ENCODE measurements around the gene HLCS. TPM values are rescaled to one million over a fixed set of nuclear protein-coding genes. Genes with fewer than 3 reads are reported as not detected.

Gene HLCS
- total RNA-seq, 4 donors from 2014 or later, result 20.0 to 75.4 (median 32.8) TPM

- H3K27ac ChIP-seq, result no peak overlapping the region
- no peak overlapping the region for H3K4me3 ChIP-seq
- TF ChIP-seq POLR2AphosphoS5 (IDR thresholded peaks at IDR 0.05) (no peak), POLR2A (IDR thresholded peaks at IDR 0.05) (no peak), EP300 (IDR thresholded peaks at IDR 0.05; ENCODE audit: low read depth) (no peak), CTCF (IDR thresholded peaks at IDR 0.05) (no peak)
- peaks cover 0 to 11% (median 3%) of the 10 kb centered on the region in 4 donors for H3K4me1 ChIP-seq
- intact Hi-C loops (cut with DNase I; ENCODE audit: low total_unique reads) (no loop called here), in situ Hi-C loops (cut with MboI; ENCODE audit: low pct_ligation_motif_present in 1 of 4, low pct_unique_long_range_greater_than_20kb in 1 of 4, low sequenced_read_pairs in 3 of 4) (no loop called here)
- no peaks in the 10 kb centered on the region for H3K9me3 ChIP-seq
- no peaks in the 10 kb centered on the region for H3K27me3 ChIP-seq
- WGBS, 2 donors (ENCODE audit: low coverage in 1 of 2), result 95% methylated on average over 14 to 17 of the region's 17 CpGs
- H3K36me3 ChIP-seq, result no peaks in the 10 kb centered on the region
- DNase-seq, result no peak
Observed at GRCh38 chr21:36915014-36915695, 51.3 kb downstream of the HLCS start.

- peaks cover 0 to 11% (median 6%) of the 10 kb centered on the region in 4 donors for H3K4me1 ChIP-seq
- no peak for DNase-seq
- H3K27me3 ChIP-seq, result no peaks in the 10 kb centered on the region
- H3K27ac ChIP-seq, result no peak overlapping the region
- intact Hi-C loops (cut with DNase I; ENCODE audit: low total_unique reads) (no loop called here), in situ Hi-C loops (cut with MboI; ENCODE audit: low pct_ligation_motif_present in 1 of 4, low pct_unique_long_range_greater_than_20kb in 1 of 4, low sequenced_read_pairs in 3 of 4) (no loop called here)
- no peak overlapping the region for H3K4me3 ChIP-seq
- TF ChIP-seq EP300 (IDR thresholded peaks at IDR 0.05; ENCODE audit: low read depth) (no peak), POLR2AphosphoS5 (IDR thresholded peaks at IDR 0.05) (no peak), CTCF (IDR thresholded peaks at IDR 0.05) (no peak), POLR2A (IDR thresholded peaks at IDR 0.05) (no peak)
- H3K36me3 ChIP-seq, result no peaks in the 10 kb centered on the region
- 93 to 98% methylated on average over 4 to 18 of the region's 18 CpGs for WGBS, 2 donors (ENCODE audit: low coverage in 1 of 2)
- H3K9me3 ChIP-seq, result no peaks in the 10 kb centered on the region
Observed at GRCh38 chr21:36914244-36915013, 52.0 kb downstream of the HLCS start.

- H3K27me3 ChIP-seq, result no peaks in the 10 kb centered on the region
- in situ Hi-C loops (cut with MboI; ENCODE audit: low pct_ligation_motif_present in 1 of 4, low pct_unique_long_range_greater_than_20kb in 1 of 4, low sequenced_read_pairs in 3 of 4), result no loop called here
- TF ChIP-seq POLR2A (IDR thresholded peaks at IDR 0.05) (no peak), POLR2AphosphoS5 (IDR thresholded peaks at IDR 0.05) (no peak), EP300 (IDR thresholded peaks at IDR 0.05; ENCODE audit: low read depth) (no peak), CTCF (IDR thresholded peaks at IDR 0.05) (no peak)
Observed at GRCh38 chr21:36913247-36914169, 53.0 kb downstream of the HLCS start.

More at GRCh38 chr21:36913247-36914169, 53.0 kb downstream of the HLCS start:
- Histone ChIP-seq H3K4me1 (peaks cover 0 to 11% (median 8%) of the 10 kb centered on the region in 4 donors), H3K4me3 (no peak overlapping the region), H3K9me3 (no peaks in the 10 kb centered on the region), H3K36me3 (no peaks in the 10 kb centered on the region), H3K27ac (no peak overlapping the region)
- WGBS, 2 donors (ENCODE audit: low coverage in 1 of 2), result 79 to 96% methylated on average over 3 to 8 of the region's 8 CpGs
- intact Hi-C loops (cut with DNase I; ENCODE audit: low total_unique reads), result no loop called here
- no peak for DNase-seq
